ENCODE data around the gene TMEM45A.
"Not testable (repeated sequence)": the region's sequence is repeated elsewhere in the genome, so short reads cannot be mapped to it uniquely, and the experiment has no call there.

TMEM45A gene

GRCh38 chr3:100492059-100493006 lies at the start of gene TMEM45A:
TSS of gene TMEM45A (plus strand) at chr3:100492619. CDS start at chr3:100555212, 62,593 bp downstream.
- peak; percentile 87 for DNase-seq

- no peak for DNase-seq
Observed at GRCh38 chr3:100443690-100444089, 48.7 kb upstream of the TMEM45A start.

- not testable (repeated sequence) for DNase-seq
Observed at GRCh38 chr3:100447067-100447466, 45.4 kb upstream of the TMEM45A start.

- no peak for DNase-seq
Observed at GRCh38 chr3:100448079-100448478, 44.3 kb upstream of the TMEM45A start.

GRCh38 chr3:100449214-100449613 lies 43.2 kb upstream of the TMEM45A start:
- DNase-seq, result no peak

- no peak for DNase-seq
Observed at GRCh38 chr3:100454677-100455076, 37.7 kb upstream of the TMEM45A start.

GRCh38 chr3:100455841-100456550 lies 36.4 kb upstream of the TMEM45A start:
- DNase-seq, result no peak

- DNase-seq, result no peak
Observed at GRCh38 chr3:100456745-100457144, 35.7 kb upstream of the TMEM45A start.

GRCh38 chr3:100457811-100458210 lies 34.6 kb upstream of the TMEM45A start:
- DNase-seq, result no peak

- no peak for DNase-seq
Observed at GRCh38 chr3:100458814-100459213, 33.6 kb upstream of the TMEM45A start.

GRCh38 chr3:100463002-100463401 lies 29.4 kb upstream of the TMEM45A start:
- DNase-seq, result peak; percentile 84

- no peak for DNase-seq
Observed at GRCh38 chr3:100463646-100464155, 28.7 kb upstream of the TMEM45A start.

- DNase-seq, result no peak
Observed at GRCh38 chr3:100465892-100466777, 26.3 kb upstream of the TMEM45A start.

GRCh38 chr3:100467133-100467532 lies 25.3 kb upstream of the TMEM45A start:
- DNase-seq, result no peak

GRCh38 chr3:100468676-100469075 lies 23.7 kb upstream of the TMEM45A start:
- no peak for DNase-seq

- no peak for DNase-seq
Observed at GRCh38 chr3:100470951-100471350, 21.5 kb upstream of the TMEM45A start.

- no peak for DNase-seq
Observed at GRCh38 chr3:100471444-100471843, 21.0 kb upstream of the TMEM45A start.

GRCh38 chr3:100477851-100478360 lies 14.5 kb upstream of the TMEM45A start:
- DNase-seq, result not testable (repeated sequence)

- not testable (repeated sequence) for DNase-seq
Observed at GRCh38 chr3:100478521-100478920, 13.9 kb upstream of the TMEM45A start.

- DNase-seq, result no peak
Observed at GRCh38 chr3:100480081-100480480, 12.3 kb upstream of the TMEM45A start.

GRCh38 chr3:100482176-100482575 lies 10.2 kb upstream of the TMEM45A start:
- no peak for DNase-seq

GRCh38 chr3:100483529-100483928 lies 8.9 kb upstream of the TMEM45A start:
- no peak for DNase-seq

Data from hematopoietic multipotent progenitor cell treated with erythropoietin and hydrocortisone succinate and interleukin-3 and kit ligand, for 6 days (in vitro differentiated cells).